NCI-H2196 (cell line): Measurements from ENCODE around the gene PTGIS.
A peak's percentile ranks its signal among the peaks of the same experiment; 100 is the strongest.

ENCODE experiments used
- DNase-seq: peaks from one replicate; lab custom pipeline; 2025; ENCODE audit not compliant: unreplicated experiment; lab: John Stamatoyannopoulos, UW

Gene PTGIS

DNA sequence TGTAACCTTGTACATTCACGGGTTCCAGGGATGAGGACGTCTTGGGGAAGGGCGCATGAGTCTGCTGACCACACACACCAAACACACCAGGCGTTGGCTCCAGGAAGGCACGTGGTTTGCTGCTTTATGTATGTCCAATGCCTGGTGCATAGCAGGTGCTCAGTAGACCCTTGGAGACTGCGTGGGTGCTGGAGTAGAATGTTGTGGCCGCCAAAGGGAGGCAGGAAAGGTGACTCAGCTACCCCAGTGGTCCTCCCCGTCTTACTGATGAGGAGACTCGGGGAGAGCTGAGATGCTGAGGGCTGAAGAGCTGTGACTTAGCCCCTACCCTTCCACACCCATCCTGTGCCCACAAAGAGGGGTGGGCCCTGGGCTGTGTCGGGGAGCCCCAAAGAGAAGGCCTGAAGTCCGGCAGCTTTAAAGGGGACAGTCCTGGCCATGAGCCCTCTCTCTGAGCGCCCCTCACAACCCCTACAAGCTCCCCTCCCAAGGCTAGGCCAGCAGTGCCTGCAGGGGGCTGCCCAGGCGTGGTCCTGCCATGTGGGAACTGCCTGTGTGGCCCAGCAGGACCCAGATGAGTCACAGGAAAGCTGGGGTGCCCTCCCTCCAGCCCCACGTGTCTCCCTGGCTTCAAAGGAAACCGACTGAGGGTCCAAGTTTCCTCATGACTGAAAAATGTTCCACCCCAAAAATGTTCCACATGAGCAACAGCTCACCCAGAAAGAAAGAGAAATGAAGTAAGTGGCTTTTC, 28.0 kb upstream of the PTGIS start:
- DNase-seq = no peak

DNA sequence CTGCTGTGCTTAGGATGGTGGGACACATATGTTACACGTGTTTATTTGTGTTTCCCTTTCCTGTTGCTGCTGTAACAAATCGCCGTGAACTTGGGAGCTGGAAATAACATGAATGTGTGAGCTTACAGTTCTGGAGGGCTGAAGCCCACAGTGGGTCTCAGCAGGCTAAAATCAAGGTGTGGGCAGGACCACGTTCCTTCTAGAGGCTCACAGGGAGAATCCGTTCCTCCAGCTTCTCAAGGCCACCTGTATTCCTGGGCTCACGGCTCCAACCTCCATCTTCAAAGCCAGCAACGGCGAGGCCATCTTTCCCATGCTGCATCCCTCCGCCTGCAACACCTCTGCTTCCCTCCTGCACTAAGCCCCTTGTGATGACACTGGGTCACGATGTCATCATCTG, 27.4 kb upstream of the PTGIS start:
- no peak for DNase-seq

DNA sequence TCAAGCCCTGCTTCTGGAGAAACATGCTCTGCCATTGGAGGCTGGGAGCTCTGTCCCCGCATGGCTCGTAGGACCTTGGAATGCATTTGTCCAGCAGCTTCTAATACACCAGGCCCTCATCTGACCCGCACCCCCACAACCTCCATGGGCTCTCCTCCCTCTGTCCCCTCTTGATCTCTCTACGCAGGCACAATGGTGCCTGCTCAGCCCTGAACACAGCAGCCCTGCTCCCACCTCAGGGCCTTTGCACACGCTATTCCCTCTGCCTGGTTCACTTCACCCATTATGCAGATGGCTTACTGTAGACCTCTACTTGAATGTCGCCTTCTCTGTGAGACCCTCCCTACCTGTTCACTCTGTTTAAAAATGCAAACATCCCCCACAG, 27.0 kb upstream of the PTGIS start:
- no peak for DNase-seq

DNA sequence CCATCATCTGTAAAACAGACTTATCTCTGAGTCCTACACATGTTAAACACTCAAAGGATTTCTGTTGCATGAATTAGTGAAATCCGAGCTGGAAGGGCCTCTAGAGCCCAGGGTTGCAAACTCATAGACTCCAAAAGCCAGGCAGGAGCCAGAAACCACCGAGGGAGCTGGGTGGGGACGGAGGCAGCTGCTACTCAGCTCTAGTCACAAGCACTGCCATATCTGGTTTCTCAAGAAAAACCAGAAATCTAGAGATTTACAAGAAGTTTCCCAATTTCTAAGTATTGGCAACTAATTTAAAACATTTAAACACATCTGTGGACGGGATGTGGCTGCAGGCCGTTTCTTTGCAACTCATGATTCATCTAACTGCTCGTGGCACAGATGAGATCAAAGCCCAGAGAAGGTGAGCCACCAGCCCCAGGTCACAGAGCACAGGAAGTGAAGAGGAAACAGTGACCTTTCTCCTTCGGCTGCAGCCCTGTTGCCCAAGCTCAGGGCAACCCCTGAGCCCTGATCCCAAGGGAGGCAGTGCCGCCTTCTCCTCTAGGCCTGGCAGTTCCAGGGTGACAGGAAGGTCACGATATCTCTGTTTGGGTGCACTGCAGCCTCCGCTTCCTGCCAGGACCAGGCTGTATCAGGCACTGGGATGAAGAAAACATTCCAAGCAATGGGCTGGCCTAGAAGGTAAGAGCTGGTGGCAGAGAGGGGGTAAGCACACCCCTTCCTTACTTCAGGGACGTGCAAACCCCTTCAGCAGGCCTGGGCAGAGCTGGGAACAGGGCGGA, 26.4 kb upstream of the PTGIS start:
- DNase-seq = peak; percentile 52

DNA sequence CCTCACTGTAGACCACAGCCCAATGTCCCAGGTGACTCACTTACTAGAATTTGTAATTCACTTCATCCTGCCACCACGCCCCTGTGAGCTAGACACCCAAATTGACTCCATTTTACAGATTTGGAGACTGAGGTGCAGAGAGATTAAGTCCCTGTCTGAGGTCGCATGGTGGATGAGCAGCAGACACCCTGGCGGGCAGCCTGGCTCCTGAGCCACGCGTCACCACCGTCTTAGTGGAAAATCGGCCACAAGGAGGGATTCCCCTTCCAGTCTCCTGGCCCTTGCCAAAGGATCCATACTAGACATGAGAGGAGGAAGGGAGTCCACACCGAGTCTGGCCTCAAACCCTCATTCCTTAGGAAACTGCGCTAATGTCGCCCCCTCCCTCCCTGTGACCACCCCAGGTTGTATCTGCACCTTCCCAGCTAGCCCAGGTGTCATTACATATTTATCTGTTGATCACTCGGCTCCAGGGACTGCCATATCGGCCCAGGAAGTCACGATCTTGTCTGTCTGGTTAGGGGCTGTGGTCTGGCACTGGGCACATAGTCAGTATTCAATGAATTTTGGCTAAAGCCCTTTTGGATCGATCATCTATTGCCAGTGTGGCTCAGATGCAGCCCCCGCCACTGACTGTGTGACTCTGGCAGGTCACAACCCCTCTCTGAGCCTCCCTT, 25.7 kb upstream of the PTGIS start:
- no peak for DNase-seq

DNA sequence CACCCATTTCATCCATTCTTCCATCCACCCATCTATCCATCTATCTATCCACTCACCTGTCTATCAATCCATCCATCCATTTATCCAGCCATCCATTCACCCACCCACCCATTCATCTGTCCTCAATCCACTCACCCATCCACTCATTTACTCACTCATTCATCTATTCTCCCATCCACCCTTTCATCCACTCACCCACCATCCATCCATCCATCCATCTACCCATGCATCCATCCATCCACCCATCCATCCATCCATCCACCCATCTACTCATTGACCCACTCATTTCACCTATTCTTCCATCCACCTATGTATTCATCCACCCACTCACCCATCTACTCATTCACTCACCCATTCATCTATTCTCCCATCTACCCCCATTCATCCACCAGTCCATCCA, 24.2 kb upstream of the PTGIS start:
- no peak for DNase-seq

DNA sequence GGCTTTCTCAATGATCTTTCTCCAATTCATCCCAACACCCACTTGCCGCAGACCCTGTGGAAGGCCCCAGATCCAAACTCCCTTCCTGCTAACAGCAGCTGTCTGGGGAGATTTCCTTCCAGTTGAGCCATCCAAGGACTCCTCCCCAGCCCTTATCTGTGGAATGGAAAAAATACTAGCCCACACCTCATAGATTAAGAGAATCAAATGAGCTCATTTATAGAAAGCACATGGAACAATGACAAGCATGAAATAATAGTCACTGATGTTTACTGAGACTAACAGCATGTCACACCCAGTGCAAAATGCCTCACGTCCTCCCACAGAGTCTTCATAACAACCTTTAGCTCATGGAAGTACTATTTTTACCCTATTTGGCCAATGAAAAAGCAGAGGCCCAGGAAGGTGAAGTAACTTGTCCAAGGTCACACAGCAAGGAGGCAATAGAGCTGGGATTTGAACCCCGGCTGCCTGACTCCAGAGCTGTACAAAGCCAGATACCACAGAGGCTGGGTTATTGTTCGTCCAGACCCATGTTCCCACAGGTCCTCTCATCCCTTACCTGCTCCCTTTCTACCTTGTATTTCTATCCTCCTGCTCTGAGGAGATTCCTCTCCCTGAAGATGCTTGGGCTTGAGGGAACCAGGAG, 23.4 kb upstream of the PTGIS start:
- no peak for DNase-seq

DNA sequence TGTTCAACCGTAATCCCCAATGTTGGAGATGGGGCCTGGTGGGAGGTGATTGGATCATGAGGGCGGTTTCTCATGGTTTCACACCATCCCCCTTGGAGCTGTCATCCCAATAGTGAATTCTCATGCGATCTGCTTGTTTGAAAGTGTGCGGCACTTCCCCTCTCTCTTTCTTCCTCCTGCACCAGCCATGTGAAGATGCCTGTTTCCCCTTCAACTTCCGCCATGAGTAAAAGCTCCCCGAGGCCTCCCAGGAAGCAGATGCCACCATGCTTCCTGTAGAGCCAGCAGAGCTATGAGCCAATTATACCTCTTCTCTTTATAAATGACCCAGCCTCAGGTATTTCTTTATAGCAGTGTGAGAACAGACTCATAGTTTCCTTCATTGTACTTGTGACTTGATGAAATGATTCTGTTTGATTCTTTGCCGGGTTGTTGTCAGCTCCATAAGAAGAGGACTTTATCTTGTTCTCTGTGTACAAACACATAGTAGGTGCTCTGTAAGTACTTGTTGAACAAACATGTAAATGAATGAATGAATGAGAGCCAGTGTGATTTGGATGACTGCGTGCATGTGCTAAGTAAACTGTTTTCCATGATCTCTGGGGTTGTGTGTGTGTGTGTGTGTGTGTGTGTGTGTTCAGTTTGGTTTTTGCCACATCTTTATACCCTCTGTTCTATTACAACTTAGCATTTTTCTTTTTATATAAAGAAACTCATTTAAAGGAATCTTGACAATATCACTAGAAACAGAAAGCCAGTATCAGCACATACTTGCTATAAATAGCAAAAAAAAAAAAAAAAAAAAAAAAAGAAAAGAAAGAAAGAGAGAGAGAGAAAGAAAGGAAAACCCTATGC, 22.5 kb upstream of the PTGIS start:
- DNase-seq = no peak

DNA sequence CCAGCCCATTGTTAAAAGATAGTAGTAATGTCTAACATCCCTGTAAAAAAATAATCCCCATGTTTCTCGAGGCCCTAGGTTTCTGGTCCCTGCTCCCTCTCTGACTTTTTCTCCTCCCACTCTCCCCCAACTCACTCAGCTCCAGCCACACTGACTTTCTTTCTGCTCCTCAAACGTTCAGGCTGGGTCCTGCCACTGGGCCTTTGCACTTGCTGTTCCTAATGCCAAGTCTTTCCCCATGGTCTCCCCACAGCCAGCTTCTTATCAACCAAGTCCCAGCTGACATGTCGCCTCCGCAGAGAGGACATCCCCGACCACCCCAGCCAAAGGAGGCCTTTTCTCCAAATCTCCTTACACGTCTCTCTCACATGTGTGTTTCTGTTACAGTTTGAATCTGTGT, 21.8 kb upstream of the PTGIS start:
- DNase-seq = no peak

DNA sequence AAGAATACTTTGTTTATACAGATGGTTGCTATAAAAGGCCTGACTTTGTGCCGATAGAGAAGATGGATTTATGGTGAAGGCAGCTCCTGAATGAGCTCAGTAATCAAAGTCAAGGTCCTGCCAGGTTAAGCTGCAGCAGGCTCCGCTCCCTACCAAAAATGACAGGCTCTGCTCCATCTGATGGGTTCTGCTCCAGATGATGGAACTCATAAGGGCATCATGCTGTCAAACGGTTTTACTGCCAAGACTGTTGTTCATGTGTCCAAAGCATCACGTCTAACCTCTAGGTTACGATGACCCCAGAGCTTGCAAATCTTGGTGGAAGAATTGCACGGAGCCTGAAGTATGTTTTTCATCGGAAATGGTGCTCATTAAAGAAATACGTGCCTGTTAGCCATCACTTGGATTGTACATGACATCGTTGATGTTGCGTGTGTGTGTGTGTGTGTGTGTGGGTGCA, 19.2 kb upstream of the PTGIS start:
- DNase-seq = no peak

DNA sequence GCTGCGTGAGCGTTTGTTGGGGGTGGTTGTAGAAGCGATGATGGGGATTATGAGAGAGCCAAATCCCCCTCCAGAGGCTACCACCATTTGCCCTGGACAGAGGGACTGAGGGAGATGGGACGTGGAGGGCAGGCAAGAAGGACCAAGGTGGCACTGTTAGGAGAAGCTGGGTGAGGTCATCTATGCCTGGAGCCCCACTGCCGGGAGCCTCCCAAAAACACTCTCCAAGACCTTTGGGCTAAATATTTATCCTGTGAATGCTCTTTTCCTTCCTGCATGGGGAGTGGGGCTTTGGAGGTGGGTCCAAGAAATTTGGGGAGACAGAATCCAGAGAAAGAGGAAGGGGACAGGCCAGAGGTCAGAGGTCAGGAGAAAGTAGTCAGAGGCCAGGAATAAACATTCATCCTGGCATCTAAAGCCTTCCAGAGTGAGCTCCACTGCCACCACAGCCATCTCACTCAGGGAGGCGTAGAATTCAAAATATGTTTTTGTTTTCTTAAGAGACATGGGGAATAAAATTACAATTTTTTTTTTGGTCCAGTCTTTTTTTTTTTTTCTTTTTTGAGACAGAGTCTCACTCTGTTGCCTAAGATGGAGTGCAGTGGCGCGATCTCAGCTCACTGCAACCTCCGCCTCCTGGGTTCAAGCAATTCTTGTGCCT, 17.8 kb upstream of the PTGIS start:
- no peak for DNase-seq

DNA sequence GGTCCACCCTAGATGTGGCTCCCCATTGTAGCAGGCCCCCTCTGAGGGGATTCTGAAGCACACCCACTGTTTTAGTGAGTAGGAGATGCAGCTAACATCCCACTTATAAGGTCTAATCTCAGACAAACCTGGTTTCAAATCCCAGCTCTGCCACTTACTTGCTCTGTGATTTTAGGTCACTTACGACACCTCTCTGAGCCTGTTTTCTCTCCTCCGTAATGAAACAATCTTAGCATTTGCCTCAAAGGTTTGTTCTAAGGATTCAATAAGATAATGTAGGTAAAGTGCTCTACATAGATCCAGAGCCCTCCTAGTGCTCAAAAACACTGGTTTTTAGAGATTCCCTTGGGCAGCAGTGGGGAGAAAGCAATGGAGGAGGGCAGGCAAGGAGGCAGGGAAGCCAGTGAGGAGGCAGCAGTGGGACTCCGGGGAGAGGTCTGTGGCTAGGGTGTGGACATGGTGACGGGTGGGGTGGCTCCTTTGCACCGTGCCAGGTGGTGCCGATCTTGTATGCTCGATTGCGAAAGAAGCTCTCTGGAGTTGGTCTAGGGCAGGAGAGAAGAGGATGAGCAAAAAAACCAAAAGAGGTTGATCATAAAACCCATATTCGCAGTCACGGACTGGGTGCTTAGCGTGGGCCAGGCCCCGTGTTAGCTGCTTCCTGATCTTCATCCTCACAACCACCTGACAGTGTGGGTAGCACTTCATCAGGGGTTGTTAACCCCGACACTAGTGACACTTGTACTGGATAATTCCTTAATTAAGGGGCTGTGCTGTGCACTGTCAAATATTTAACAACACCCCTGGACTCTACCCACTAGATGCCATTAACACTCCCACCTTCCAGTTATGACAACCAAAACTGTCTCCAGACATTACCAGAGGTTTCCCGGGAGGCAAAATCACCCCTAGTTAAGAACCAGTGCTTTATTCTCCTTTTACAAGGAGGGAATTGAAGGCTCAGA, 16.8 kb upstream of the PTGIS start:
- no peak for DNase-seq

DNA sequence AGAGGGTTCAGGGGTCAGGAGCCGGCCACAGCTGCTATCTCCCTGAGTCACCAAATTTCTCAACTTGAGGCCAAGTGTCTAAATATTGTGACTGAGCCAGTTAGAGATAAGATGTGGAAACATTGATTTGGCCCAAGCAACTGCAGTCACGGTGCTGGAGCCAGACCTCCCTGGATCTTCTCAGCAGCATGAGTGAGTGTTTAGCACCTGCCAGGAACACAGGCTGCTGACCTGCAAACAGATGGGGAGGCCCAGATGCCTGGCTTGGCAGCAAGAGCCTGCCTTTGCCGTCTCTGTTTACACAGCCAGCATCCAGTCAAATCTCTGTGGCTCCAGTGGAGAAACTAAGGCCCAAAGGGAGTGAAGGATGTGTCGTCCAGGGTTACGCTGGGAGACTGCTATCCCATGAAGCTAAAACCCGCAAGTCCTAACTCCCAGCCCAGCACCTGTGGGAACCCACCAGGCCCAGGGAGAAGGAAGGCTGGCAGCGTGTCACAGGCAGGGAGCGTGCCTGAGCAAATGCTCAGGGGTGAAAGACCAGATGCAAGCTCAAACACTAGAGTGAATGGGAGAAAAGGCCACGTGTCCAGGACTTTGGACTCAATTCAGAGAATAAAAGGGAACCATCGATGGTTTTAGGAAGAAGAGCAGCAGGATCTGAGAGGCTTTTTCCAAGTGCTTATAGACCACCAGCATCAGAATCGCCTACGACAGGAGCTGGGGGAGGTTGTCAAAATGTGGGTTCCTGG, 15.9 kb upstream of the PTGIS start:
- DNase-seq = peak; percentile 84

DNA sequence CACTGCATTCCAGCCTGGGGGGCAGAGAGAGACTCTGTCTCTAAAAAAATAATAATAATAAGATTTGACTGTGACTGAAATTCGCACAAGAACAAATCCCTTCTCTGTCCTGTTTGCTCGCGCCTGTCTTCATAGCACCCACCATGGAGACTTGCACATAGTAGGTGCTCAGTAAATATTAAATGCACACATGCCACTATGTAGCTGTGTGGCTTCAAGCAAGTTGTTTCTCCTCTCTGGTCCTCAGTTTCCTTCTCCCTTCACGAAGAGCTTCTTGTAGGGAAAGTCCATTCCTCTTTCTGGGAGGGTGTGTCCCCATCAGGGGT, 15.4 kb upstream of the PTGIS start:
- no peak for DNase-seq

DNA sequence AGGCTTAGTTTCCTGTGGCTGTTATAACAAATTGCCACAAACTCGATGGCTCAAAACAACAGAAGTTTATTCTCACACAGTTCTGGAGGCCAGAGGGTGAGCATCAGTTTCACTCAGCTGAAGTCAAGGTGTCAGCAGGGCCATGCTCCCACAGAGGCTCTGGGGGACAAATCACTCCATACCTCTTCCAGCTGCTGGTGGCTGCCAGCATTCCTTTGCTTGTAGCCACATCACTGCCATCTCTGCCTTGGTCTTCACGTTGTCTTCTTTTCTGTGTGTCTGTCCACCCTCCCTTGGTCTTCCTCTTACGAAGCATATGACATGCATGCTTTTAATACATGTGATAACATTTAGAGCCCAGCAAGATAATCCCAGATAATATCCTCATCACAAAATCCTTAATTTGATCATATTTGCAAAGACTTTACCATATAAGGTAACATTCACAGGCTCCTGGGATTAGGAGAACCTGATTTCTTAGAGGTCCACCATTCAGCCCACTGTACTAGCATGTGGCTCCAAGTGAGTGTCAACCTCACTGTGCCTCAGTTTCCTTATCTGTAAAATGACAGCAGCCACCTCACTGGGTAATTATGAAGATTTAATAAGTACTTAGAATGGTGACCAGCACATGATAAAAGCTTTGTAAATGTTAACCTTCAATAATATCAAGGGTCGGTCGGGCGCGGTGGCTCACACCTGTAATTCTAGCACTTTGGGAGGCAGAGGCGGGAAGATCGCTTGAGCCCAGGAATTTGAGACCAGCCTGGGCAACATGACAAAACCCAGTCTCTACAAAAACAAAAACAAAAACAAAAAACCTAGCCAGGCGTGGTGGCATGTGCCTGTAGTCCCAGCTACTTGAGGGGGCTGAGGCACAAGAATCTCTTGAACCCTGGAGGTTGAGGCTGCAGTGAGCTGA, 14.7 kb upstream of the PTGIS start:
- no peak for DNase-seq

DNA sequence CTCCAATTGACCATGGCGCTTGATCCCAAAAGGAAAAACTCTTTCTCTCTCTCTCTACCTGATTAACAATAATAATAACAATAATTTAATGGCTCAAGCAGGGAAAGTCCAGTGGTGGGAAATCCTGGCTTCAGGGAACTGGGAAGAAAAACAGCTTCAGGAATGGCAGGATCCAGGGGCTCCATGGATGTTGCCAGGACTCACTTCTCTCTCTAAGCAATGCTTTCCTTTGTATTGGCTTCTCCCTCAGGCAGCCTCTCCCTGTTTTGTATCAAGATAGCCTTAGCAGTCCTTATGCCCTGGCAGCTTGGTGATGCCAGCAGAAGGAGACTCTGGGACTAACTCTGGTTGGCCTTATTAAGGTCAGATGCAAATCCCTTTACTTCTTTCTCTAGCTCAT, 13.5 kb upstream of the PTGIS start:
- DNase-seq = no peak

DNA sequence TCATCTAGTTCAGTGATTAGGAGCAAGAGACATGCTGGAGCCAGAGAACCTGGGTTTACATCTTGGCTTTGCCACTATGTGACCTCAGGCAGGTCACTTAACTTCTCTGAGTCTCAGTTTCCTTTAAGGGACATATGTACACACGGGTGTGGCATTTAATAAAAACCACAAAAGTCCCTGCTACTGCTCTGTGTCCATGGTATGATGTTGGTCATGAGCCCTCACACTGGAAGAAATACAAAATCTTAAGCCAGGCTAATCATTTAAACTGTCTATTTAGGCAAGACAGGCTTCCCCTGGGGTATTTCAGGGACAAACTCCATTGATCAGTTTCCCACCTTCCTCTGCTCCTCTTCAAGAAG, 12.9 kb upstream of the PTGIS start:
- no peak for DNase-seq
